PC-9 (cell line): Measurements from ENCODE around the gene LSS.

Experiments
- CTCF ChIP-seq: fragments of 200-600 bp; sonication (generic); conservative IDR thresholded peaks from 2 replicates; pipeline ENCODE4 v1.6.1; 2017; ENCODE audit warnings: mixed run types, antibody characterized with exemption, mild to moderate bottlenecking, moderate library complexity
- EZH2 ChIP-seq: fragments of 200-600 bp; sonication (generic); IDR thresholded peaks from 2 replicates; pipeline ENCODE4 v1.8.0; 2017; ENCODE audit warnings: antibody characterized with exemption, low read depth

- TF ChIP-seq CTCF: no peak
- no peak for TF ChIP-seq EZH2
These were observed 45.8 kb downstream of the LSS start for GRCh38 chr21:46182548-46183336.
